GM12878 (cell line): ENCODE data around the gene BCAT1.
A peak's percentile ranks its signal among the peaks of the same experiment; 100 is the strongest.

Experiments used
- ASH2L ChIP-seq: fragments of 300-600, 200-600 bp; sonication (generic); IDR thresholded peaks from 2 replicates; pipeline ENCODE4 v1.6.1; 2017; ENCODE audit warnings: low read depth, mild to moderate bottlenecking, borderline replicate concordance
- FOXK2 ChIP-seq: fragments of 450-650 bp; IDR thresholded peaks from 2 replicates; pipeline ENCODE4 v1.6.1; 2017; ENCODE audit warnings: mild to moderate bottlenecking, moderate library complexity
- RAD21 ChIP-seq: IDR thresholded peaks from 2 replicates; pipeline ENCODE4 v1.6.1; 2011; ENCODE audit warnings: mild to moderate bottlenecking, low read depth, low read length, moderate library complexity; ENCODE audit not compliant: insufficient read depth

- no peak for TF ChIP-seq ASH2L
- TF ChIP-seq FOXK2 = no peak
- peak; percentile 92 for TF ChIP-seq RAD21
These were observed 42.5 kb upstream of the BCAT1 start for GRCh38 chr12:24991209-24992049.
